Measurements from ENCODE around the gene ANKFN1.
A peak's percentile ranks its signal among the peaks of the same experiment; 100 is the strongest.

The ANKFN1 gene

GRCh38 chr17:56441308-56441707 is 288.0 kb downstream of the ANKFN1 start:
- no peak for DNase-seq (ENCODE audit: low read depth, low spot score)

GRCh38 chr17:56445692-56446411 is 292.6 kb downstream of the ANKFN1 start:
- DNase-seq (ENCODE audit: low read depth, low spot score): no peak

DNA sequence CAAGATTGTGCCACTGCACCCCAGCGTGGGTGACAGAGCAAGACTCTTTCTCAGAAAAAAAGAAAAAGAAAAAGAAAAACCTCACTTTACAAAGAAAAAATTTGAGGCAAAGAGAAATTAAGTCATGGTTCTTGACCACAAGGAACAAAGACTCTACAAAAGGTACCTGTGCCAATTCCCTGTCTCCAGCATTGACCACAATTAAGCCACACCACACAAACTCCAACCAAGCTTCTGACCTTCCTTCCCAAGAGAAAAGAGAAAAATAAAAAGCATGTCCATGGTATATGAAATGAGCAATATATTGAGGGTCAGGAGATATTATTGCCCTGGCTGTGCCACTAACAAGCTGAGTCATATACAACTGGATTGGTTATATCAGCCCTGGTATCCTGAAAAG is 293.9 kb downstream of the ANKFN1 start:
- no peak for DNase-seq (ENCODE audit: low read depth, low spot score)

- no peak for DNase-seq (ENCODE audit: low read depth, low spot score)
Observed at GRCh38 chr17:56448371-56448770, 295.1 kb downstream of the ANKFN1 start.

DNA sequence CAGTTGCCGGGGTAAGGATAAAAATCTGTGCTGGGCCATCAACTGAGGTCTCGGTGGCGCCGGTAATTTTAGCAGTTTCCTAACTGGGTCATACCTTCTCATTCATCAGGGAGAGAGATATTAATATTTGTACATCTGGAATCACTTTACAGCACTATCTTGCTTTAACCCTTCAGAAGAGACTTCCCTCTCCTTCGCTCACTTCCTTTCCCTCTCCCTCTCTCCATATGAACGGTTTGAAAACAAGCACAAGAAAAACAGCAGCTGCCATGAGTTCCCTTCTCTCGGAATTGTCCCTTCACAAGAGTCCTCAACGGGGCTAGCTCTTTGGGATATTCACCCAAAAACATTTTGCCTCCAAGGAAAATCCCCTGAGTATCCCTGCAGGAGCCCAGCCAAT is 295.9 kb downstream of the ANKFN1 start:
- DNase-seq (ENCODE audit: low read depth, low spot score): no peak

- DNase-seq (ENCODE audit: low read depth, low spot score): no peak
Observed at GRCh38 chr17:56451629-56452028, 298.4 kb downstream of the ANKFN1 start.

- no peak for DNase-seq (ENCODE audit: low read depth, low spot score)
Observed at GRCh38 chr17:56452461-56452860, 299.2 kb downstream of the ANKFN1 start.

- no peak for DNase-seq (ENCODE audit: low read depth, low spot score)
Observed at GRCh38 chr17:56457501-56457900, 304.2 kb downstream of the ANKFN1 start.

DNA sequence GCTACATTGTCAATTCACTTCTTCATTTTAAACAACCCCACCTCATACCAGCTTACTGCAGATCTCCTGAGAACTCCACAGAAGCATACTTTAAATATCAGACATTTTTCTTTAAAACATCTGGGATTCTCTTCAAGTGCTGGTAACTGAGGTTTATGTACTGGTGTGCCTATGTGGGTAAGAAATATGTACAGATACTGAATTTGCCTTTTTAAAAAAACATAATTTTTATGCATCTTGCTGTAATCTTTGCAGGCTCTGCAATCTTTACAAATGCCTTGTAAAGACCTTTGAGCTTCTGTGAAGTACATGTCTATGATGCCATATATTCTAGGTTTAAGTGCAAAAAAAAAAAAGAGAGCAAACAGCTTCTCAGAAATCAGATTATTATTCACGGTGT is 312.6 kb downstream of the ANKFN1 start:
- DNase-seq (ENCODE audit: low read depth, low spot score): no peak

GRCh38 chr17:56468840-56469239 is 315.6 kb downstream of the ANKFN1 start:
- no peak for DNase-seq (ENCODE audit: low read depth, low spot score)

DNA sequence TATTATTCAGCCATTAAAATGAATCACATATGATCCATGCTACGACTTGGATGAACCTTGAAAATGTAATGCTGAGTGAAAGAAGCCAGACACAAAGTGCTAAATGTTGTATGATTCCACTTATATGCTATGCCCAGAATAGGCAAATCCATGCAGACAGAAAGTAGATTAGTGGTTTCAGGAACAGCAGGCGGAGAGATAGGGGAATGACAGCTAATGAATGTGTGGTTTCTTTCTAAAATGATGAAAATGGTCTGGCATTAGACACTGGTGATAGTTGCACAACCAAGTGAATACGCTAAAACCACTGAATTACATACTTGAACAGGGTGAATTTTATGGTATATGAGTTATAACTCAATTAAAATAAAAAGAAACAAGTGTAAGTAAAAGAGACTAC is 318.4 kb downstream of the ANKFN1 start:
- no peak for DNase-seq (ENCODE audit: low read depth, low spot score)

DNA sequence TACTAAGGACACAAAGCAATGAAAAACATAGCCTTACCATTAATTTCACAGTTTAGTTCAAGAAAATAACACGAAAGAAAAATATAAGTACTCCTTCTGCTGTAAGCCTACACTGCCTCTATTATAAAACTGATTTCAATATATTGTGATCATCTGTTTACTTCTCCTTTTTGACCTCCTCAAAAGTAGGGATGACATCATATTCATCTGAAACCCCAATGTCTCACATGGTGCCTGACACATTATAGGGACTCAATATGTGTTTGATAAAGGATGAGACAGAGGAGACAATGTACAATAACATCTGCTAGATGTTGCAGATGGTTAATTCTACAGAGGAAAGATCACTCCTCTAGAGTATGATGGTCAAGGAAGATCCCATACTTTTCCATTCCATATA is 321.8 kb downstream of the ANKFN1 start:
- DNase-seq (ENCODE audit: low read depth, low spot score): no peak

DNA sequence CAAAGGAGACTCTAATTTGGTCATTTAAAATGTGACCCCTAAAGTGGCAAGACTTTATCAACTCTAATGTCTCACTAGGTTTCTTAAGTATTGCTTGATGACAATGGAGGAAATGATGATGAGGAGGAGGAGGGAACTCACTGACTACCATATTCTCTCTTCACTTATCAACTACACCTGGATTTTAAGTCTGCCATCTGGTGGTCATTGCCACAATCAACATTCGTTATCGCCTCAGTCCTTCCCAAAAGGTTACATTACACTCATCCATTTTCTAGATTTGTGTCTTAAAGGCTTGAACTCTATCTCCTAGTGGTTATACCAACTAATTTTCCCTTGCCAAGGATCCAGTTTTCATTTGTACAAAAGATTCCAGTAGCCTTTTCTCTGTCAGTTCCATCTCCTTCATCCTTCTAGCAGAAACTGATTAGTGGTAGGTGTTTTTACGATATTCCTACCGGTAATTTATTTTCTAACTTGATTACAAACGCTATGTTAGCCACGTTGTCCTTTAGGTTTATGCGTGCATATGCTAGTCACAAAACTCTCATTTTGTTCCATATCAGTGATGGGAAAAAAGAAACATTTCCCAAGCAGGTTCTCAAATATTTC is 325.7 kb downstream of the ANKFN1 start:
- DNase-seq (ENCODE audit: low read depth, low spot score): peak; percentile 25

DNA sequence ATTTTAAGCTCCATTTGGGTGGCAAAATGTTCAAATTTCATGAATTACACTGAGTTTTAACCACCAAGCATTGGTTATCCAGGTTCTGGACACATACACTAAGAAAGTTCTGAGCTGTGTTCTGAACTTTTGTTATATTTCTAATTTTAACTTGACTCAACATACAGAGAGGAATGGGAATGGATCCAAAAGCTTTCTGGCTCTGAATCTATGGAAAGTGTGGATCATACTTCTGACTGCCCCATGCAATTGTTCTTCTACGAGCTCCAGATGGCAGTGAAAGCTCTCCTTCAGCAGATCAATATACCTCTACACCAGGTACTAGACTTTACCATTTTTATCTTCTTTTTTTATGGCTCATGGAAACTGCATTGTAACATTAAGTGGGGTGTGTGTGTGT is 327.2 kb downstream of the ANKFN1 start:
- no peak for DNase-seq (ENCODE audit: low read depth, low spot score)

DNA sequence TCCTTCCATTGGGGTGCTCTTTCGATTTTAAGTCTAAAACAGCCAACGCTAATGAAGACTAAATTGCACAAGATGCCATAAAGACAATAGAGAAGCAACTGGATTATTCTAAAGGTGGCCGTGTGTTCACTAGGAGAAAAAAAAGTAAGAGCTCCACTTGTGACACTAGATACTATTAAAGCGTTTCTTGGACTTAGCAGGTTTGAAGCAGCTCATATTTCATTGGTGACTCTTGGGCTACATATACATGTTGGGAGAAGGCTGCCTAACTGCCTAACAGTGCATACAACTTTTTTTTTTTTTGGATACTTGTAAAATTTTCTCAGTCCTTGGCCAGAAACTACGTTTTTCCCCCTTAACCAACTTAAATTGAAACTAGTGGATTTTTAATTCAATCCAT is 328.4 kb downstream of the ANKFN1 start:
- no peak for DNase-seq (ENCODE audit: low read depth, low spot score)

- DNase-seq (ENCODE audit: low read depth, low spot score): no peak
Observed at GRCh38 chr17:56482229-56482628, 329.0 kb downstream of the ANKFN1 start.

DNA sequence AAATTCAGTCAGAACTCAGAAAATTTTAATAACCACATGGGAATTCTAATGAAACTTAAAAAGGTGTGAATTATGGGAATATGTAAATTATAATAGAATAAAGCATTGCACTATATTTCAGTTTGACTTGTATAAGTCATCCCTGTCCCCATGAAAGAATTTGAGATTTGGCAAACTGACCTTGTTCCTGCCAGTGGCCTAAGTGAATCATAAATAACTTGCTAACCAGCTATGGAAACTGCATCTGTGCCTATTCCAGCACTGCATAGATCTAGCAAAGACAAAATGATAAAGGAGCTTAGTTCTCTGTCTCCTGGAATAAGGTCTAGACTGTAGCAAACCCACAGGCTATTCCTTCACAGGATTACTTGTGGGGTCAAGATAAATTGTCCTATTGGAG is 333.5 kb downstream of the ANKFN1 start:
- DNase-seq (ENCODE audit: low read depth, low spot score): no peak

GRCh38 chr17:56488800-56489199 is 335.5 kb downstream of the ANKFN1 start:
- DNase-seq (ENCODE audit: low read depth, low spot score): no peak

DNA sequence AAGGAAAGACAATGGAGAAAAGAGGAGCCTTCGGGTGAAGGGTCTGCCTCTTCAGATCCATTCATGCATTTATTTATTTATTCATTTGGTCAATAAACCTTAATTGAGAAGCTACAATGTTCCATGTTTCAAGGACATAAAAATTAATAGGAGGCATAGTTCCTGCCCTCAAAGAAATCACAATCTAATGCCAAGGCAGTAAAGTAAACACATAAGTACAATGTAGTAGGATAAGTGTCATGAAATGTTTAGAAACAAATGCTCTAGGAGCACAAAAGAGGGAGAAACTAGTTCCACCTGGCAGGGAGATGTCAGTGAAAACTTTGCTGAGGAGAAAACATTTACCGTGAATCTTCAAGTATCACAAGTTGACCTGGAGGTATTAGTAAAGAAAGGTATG is 336.7 kb downstream of the ANKFN1 start:
- no peak for DNase-seq (ENCODE audit: low read depth, low spot score)

- DNase-seq (ENCODE audit: low read depth, low spot score): no peak
Observed at GRCh38 chr17:56495556-56495955, 342.3 kb downstream of the ANKFN1 start.

- DNase-seq (ENCODE audit: low read depth, low spot score): no peak
Observed at GRCh38 chr17:56497132-56497531, 343.9 kb downstream of the ANKFN1 start.

DNA sequence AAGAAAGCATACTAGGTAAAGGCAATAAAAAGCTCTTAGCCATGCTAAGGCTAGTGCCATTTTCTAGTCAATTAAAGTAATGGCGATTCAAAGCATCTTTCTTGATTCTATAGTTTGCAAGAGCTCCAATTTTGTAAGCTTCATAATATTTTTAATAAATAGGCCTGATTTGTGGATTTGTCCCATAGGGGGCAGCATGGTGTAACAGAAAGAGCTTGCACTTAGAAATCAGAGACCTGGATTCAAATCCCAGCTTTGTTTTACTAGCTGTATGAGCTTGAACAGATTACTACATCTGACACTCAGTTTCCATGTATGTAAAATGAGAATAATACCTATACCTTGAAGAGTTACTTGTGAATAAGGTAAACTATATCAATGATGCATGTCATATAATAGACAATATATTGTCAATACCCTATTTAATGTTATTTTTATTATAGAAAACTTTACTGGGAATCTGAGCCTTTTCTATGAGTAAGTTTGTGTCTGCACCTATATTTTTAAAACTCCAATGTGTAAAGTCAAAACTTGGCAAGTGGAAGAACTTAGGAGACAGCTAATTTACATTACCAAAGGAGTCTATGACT is 346.6 kb downstream of the ANKFN1 start:
- DNase-seq (ENCODE audit: low read depth, low spot score): no peak

GRCh38 chr17:56502120-56502654 is 348.9 kb downstream of the ANKFN1 start:
- no peak for DNase-seq (ENCODE audit: low read depth, low spot score)
